Epithelial cell of umbilical artery (primary cell): ENCODE results near the gene EHD4. TPM values are rescaled to one million over a fixed set of nuclear protein-coding genes. Genes with fewer than 3 reads are reported as not detected.

Source experiments
- total RNA-seq: library from RNA; depleted of rRNA; stranded (reverse); fragments of >200 nt; gene quantifications from 2 replicates; pipeline ENCODE4 v1.2.3, GENCODE V29; 2014

Gene EHD4
- total RNA-seq = 127 and 135 TPM in 2 replicates

DNA sequence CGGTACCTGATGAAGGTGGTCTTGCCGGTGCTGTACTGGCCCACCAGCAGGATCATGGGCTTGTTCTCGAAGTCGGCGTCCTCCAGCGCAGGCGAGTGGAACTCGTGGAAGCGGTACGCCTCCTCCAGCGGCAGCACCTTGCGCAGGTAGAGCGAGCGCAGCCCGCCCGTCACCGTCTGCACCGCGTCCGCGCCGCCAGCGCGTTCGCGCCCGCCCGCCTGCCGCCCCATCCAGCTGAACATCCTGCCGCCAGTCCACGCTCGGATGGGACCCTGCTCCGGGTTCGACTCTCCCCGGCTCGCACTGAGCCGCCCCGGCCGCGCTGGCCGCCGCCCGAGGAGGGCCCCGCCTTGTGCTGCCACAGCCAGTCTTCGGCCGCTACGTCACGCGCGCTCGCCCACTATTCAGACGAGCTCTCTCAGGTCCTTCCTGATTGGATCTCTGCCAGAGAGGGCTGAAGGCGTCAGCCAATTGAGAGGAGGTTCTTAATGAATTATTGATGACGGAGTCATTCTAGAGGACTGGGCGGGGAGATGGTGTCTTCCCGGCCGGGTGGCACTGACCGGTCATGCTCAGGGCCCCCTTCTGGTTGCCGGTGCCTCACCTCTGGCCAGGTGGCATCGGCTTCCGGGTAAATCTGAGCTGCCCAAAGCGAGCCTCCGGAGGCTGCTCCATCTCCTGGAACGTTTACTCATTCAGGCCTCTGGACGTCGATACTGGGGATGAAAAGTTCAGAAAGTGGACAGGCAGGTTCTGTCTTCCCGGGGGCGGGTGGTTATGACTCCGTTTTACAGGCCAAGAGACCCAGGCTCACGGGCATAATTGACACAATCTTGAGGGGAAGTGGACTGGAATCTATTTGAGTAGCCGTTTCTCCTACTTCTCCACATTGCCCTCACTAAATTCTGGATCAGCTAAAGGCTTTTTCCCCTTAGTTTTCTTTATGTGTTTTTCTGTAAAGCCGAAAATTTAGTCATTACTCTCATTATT lies at the start of gene EHD4:
TSS of gene EHD4 (minus strand) at position 305 of the 990 bp plus-strand sequence. CDS start at position 242, 63 bp downstream.

DNA sequence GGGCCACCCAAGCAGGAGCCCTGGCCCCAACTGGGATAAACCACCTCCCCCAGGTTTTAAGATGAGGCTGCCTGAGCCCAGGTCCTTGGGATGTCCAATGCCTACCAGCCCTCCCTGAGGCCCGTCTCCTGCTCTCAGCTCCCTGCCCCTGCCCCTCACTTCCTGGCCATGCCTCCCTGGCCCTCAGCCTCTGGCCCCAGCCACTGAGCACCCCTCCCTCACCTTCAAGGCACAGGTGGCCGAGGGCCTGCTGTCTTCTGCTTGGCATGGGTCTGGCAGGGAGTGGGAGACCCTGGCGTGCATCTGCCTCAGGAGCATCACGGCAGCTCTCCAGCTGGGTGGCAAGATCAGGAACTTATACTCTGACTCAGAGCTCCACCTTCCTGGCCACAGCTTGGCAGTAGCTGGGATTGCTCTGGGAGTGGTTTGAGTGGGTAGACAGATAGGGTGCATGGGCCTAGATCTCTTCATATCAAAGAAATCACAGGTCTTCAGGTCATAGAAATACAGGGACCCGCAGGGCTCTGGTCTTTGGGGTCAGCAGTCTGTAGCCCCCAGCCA lies 48.4 kb upstream of the EHD4 start, which contains the start of gene PLA2G4E:
TSS of gene PLA2G4E (minus strand) at position 330 of the 561 bp plus-strand sequence. CDS start at position 318, 12 bp downstream.

DNA sequence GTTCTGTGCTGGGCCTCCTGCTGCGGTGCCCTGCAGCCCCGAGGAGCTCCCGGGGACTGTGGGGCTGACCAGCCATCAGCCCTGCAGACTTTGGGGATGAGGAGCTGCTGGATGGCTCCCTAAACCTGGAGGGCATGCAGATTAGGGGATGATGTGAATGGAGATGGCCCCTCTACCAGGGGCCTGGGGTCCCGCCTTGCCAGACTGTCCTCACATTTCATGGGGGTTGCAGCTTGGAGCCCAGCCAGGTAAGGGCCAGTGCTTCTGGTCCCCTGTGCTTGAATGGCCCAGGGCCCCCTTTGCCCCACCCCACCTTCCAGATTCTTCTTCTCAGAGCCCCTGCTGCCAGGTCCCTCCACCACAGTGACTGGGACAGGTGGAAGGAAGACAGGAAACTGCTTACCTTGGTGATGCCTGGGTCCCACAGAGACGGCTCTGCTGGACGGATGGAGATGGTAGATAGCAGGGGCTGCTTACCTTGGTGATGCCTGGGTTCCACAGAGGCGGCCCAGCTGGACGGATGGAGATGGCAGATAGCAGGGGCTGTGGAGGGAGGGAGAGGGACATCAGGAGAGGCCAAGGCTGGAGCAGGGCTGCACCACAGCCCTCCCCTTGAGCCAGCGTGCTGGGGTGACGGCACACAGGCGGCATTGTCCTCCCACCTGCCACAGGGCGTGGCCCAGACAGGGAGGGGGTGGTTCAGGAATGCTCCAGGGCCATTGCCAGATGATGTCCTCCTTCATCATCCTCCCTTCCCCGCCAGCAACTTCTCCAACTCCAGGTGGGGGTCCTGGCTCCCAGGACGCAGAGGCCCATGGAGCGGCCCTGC lies 78.7 kb downstream of the EHD4 start, which contains the start of gene SPTBN5:
TSS of gene SPTBN5 (minus strand) at position 632 of the 829 bp plus-strand sequence. CDS start at position 76, 556 bp downstream.

Other genes with a start within 250 kb of the EHD4 start
- gene MAPKBP1, start 198.1 kb downstream of the EHD4 start, total RNA-seq = 12.0 and 14.6 TPM in 2 replicates
- gene JMJD7, start 144.5 kb downstream of the EHD4 start, total RNA-seq = 4.9 and 6.8 TPM in 2 replicates
- gene PLA2G4B, start 133.7 kb downstream of the EHD4 start, total RNA-seq = 0.32 and 0.61 TPM in 2 replicates
- 2.9 and 7.0 TPM in 2 replicates for gene SPTBN5, start 78.5 kb downstream of the EHD4 start, total RNA-seq
- not detected in 2 replicates for gene PLA2G4E, start 48.5 kb upstream of the EHD4 start, total RNA-seq
- gene PLA2G4D, start 122.0 kb upstream of the EHD4 start, total RNA-seq = not detected in 2 replicates
- gene PLA2G4F, start 184.1 kb upstream of the EHD4 start, total RNA-seq = not detected in 2 replicates
- 25.3 and 41.3 TPM in 2 replicates for gene VPS39, start 235.7 kb upstream of the EHD4 start, total RNA-seq